Astrocyte (in vitro differentiated cells and primary cell): ENCODE data around the gene LYZL1.

Experiments
- EZH2 ChIP-seq: IDR thresholded peaks from 2 replicates; pipeline ENCODE4 v1.6.1; 2012; ENCODE audit warnings: mild to moderate bottlenecking, low read length, inconsistent platforms; ENCODE audit not compliant: insufficient read depth
- TF ChIP-seq, protein P1 (sequence below): IDR thresholded peaks from 2 replicates; pipeline ENCODE4 v1.5.1; 2011; ENCODE audit warnings: low read depth, mild to moderate bottlenecking, inconsistent platforms, low read length, moderate library complexity; ENCODE audit not compliant: insufficient read depth

DNA sequence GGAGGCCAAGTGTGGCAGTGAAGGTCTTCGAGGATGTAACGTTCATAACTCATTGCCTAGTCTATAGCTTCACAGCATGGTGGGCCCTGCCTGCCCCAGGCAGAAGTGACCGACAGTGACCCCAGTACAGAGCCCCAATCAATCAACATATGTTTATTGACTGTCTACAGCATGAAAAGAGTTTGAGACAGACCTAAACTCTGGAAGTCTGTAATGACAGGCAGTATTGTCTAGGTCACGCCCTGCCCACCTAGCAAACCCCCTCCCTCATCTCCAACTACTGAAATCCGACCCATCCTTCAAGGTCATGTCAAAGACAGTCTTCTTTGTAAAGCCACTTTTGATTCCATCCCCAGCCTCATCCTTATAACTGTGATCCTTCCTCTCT is 43.9 kb downstream of the LYZL1 start:
- TF ChIP-seq, protein P1, sequence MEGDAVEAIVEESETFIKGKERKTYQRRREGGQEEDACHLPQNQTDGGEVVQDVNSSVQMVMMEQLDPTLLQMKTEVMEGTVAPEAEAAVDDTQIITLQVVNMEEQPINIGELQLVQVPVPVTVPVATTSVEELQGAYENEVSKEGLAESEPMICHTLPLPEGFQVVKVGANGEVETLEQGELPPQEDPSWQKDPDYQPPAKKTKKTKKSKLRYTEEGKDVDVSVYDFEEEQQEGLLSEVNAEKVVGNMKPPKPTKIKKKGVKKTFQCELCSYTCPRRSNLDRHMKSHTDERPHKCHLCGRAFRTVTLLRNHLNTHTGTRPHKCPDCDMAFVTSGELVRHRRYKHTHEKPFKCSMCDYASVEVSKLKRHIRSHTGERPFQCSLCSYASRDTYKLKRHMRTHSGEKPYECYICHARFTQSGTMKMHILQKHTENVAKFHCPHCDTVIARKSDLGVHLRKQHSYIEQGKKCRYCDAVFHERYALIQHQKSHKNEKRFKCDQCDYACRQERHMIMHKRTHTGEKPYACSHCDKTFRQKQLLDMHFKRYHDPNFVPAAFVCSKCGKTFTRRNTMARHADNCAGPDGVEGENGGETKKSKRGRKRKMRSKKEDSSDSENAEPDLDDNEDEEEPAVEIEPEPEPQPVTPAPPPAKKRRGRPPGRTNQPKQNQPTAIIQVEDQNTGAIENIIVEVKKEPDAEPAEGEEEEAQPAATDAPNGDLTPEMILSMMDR = no peak
- no peak for TF ChIP-seq EZH2
